SW 1271 (cell line): ENCODE results near the gene TTC28.

Experiments
- DNase-seq, 2 experiments: peaks; one replicate each; lab custom pipeline; 2025; lab: John Stamatoyannopoulos, UW

The TTC28 gene

DNA sequence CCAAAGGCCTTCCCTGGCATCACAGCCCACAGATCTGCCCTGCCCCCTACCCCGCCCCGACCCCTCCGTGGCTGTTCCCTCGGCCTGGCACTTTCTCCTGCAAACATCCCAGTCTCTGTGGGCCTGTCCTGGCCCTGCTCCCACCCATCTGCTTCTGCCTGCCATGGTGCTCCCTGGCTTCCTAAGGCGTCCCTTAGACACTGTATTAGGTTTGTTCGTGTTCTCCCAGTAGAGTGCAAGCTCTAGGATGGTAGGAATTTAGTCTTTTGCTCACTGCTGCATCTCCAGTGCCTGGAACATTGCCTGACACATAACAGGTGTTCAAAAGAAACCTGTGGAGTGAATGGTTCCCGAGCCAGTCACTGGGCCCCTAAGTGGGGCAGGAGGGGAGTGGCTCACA lies 690.9 kb downstream of the TTC28 start:
- no peak for DNase-seq

DNA sequence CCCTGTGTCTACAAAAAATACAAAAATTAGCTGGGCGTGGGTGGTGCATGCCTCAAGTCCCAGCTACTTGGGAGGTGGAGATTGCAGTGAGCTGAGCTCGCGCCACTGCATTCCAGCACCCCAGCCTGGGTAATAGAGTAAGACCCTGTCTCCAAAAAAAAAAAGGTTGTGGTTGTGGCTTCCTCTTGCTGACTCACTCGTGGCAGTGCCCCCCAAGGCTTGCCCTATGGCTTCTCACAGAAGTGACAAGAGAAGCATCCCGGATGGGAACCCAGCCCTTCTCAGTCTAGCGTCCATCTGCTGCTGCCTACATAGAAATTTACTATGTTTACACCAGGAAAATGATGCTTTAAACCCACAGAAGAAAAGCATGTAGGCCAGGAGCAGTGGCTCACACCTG lies 692.1 kb downstream of the TTC28 start:
- DNase-seq: no peak

DNA sequence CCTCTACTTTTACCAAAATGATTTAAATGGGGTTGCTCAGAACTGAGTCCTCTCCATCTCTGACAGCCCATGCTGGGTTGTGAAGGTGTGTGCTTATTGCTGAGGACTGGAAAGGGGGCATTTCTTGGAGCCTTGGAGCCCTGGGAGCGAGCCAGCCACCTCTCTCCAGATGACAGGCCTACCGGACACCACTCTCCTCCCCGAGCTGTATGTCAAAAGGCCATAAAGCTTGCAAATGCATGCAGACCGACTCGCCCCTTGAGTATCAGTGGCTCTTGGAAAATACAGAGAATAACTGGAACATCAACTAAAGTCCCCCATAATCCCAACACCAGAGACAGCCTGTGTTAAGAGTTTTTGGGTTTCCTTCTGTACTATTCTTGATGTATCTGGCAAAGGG lies 692.7 kb downstream of the TTC28 start:
- DNase-seq: no peak

DNA sequence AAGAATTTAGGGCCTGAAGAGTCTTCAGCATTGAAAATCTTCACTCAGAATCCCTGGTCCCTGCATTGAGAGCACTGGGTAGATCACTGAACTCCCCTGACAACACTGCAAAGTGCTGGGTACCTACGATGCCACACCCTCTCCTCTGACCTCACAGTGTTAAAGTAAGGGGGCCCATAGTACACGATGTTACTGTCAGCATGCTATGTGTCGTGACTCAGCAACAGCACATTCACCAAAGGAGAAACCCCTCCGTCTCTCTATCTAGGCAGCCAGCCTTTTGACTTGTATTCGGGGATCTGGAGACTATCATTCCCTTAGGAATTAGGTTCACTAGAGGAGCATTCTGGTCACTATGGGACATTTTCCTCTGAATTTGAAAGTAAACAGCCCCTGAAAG lies 693.2 kb downstream of the TTC28 start:
- DNase-seq: no peak

DNA sequence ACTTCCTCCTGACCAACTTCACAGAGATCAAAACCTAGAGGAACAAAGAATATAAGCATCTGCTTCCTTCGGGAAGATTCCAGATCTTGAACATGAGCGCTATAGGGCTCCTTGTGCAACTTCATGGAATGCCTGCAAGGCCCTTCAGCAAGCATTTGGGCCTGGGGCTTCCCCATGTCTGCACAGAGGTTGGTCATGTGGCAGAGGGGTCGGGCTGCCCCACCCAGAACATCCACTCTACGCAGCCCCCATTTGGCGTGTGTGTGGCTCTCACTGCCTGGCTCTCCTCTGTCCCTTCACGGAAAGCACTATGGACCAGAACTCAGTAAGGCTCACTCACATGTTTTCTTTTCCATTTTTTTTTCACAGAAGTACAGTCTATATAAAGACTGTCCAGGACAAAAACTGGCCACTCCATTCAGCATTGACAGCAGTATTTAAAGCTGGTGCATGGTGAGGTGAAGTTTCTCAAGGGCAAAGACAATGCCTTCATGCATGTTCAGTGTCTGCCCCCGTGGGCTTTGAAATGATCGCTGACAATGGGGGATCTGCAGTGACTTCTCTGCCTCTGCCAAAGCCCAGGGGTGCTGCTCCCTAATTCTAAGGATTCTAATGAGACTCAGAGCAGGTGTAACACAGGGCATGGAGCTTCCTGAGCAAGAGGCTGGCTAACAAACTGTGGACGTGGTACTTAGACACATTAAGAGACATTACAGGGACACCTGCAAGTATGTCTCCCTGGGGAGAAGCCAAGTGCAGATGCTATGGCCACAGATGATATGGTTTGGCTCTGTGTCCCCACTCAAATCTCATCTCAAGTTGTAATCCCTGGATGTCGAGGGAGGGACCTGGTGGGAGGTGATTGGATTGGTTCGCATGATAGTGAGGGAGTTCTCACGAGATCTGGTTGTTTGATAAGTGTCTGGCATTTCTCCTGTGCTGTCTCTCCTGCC lies 694.0 kb downstream of the TTC28 start:
- no peak for DNase-seq

DNA sequence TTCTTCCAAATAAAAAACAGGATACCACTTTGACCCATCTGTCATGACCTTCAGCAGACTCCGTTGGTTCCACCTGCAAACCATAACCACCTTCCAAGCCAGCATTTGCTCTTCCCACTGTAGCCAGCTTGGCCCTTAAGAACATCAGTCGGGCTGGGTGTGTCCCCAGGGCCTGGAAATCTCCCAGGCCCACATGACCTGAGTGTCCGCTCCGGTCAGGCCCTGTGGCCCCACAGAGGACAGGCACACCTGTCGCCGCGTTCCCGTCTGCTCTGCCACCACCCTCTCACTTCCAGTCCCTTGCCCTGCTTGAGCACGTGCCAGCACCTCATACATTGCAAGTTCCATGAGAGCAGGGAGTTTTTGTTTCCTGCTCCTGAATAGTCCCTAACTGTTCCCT lies 694.9 kb downstream of the TTC28 start:
- DNase-seq: no peak

DNA sequence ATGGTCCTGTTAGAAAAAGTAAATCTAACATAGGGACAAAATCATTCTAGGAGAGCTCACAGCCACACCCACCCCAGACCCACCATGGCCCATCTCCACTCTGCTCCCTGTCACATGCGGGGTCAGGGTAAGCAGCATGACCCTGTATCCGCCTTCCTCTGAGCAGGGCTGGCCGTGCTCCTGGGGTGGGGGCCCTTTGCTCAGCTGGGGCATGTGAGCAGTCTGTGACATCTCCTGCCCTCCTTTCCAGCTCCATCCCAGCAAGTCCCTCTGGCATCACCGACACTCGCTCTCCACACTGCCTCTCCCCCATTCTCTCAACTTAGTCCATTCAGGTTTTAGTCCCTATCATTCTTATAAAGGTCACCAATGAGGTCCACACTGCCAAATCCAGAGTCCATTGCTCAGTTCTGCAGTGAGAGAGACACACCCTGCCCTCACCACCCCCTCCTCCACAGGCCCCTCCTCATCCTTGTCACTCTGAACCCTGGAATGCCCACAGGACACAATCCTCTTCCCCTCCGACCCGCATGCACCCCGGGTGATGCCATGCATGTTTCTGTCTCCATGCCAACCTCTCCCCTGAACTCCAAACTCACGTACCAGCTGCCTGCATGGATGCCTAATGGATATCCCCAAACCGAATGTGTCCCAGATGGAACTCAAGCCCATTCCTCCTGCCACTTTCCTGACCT lies 695.5 kb downstream of the TTC28 start:
- DNase-seq: no peak

DNA sequence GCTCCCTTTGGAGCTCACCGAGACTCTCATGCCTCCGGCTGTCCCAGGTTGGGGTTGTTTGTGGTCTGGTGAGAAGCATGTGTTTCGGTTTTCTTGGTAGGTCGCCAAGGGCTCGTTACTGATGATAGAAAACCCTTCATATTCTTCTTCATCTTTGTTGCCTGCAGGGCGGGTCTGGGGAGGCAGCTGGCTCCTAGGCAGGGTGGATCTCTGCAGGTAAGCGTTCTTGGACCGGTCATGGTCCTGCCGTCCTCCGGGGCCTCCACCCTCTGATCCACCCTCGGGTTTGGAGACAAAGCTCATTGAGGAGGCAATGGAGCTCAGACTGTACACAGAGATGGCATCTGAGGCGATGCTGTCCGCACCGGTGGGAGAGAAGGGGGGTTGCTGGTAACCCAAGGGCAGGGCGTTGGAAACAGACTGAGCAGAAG lies 696.3 kb downstream of the TTC28 start:
- DNase-seq: no peak

DNA sequence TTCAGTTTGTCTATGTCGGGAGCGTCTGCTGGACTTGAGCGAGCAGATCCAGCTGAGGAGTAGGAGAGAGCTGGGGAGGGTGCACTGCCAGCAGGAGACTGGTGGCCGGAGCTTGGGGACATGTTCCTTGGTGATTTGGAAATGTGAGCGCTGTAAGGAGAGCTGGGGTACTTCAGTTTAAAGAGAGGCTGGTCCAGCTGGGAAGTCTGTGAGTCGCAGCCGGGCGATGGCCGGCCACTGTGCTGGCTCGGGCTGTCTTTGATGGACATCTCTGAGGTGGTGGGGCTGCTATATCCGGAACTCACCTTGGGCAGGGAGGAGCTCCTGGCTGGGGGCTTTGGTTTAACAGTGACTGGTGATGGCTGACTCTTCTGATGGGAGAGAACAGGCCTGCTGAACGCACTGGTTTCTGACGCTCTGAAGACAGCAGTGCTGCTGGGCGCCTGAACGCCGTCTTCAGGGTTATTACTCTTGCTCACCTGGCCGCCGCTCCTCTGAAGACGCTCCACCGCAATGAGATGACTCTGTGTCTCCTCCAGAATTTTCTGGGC lies 696.9 kb downstream of the TTC28 start:
- DNase-seq: no peak

DNA sequence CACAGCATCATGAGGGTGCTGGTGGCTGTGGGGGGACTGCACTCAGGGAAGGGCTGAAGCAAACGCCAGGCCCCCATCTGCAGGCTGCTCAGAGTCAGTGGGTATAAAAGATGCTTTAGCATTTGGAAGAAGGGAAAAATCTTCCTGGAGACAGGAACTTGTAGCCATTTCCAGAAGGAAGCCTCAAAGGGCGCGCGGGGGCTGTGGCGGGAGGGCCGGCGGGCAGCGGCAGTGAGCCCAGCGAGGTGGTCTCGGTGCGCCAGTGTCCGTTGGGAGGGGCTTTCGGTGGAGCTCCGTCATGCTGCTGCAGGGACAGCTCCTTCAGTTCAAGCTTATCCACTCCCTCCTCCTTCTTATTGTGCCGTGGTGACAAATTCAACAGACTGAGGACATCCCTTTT lies 697.5 kb downstream of the TTC28 start:
- no peak for DNase-seq

DNA sequence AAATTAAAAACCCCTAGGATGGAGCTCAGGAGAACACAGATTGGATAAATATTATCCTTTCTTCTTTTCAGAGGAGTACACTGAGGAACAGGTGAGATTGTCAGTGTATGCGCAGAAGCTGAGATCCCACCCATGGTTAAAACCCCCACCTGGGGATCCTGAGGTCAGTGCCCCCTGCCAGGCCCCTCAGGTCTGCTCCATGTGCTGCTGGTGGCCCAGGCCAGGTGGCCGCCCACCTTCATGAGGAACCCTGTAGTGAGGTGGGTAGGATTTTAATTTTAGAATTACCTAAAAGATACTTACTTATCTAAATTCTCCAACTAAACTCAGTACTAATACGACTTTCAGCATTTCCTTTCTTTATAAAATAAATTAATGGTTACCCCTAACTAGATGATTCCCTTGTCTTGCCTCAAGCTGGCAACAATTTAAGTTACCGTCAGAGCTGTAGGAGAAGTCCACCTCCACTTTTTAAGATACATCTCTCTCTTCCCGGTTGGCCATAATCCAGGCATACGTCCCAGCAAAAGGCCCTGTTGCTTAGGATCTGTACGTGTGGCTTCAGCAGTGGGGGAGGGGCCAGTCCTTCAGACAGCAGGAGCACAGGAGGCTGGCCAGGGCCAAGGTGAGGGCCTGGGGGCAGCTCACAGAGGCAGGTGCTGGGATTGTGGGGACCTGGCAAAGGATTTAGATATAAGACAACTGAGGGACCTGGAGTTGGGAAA lies 699.1 kb downstream of the TTC28 start:
- no peak for DNase-seq

DNA sequence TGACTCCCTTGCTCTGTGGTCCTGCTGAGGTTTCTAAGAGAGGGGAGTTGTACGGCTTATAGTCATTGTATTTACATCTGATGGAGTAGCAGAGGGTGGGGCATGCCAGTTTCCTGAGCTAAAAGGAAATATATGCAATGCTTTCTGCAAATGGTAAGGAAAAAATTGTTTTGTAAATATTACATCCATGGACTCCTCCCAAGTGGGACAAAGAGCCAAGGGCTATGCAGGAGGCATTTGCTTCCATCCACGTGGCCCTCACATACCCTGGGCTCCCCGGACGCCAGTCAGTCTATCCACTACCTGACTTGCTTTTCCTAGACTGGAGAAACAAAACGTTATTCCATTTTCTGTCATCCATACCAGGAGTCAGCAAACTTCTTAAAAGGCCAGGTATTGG lies 700.8 kb downstream of the TTC28 start:
- DNase-seq: no peak

DNA sequence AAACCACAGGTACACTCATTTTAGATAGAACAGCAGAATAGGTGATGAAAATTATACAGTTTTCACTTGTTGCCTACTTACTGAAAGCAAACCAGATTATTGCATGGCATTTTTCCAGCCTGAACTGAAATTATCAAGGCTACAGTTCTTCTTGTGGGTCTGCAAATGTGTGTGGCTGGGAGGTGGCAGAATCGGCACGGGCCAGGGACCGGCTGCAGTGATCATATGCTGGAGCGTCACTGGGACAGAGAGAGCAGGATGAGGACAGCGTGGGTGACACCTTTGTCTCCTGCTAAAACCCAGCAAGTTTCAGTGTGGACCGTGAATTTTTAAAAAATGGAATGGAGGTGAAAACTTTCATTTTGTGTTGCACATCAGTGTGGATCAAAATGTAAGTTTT lies 701.3 kb downstream of the TTC28 start:
- no peak for DNase-seq

DNA sequence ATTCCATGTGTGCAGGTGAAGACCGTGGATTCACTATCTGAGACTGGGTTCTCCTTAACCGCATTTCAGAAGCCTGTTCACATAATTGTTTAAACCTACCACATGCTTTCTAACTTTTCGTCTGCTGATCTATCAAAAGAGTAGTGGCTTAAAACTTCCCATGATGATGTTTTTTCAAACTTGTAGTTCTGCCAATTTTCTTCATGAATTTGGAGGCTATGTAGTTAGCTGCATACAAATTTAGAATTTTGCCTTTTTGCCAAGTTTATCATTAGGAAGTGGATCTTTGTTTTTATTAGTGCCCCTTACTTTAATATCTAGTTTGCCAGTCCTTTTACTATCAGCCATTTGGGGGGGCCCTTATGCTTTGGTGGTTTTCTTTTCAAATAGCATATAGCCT lies 703.1 kb downstream of the TTC28 start:
- DNase-seq: no peak

DNA sequence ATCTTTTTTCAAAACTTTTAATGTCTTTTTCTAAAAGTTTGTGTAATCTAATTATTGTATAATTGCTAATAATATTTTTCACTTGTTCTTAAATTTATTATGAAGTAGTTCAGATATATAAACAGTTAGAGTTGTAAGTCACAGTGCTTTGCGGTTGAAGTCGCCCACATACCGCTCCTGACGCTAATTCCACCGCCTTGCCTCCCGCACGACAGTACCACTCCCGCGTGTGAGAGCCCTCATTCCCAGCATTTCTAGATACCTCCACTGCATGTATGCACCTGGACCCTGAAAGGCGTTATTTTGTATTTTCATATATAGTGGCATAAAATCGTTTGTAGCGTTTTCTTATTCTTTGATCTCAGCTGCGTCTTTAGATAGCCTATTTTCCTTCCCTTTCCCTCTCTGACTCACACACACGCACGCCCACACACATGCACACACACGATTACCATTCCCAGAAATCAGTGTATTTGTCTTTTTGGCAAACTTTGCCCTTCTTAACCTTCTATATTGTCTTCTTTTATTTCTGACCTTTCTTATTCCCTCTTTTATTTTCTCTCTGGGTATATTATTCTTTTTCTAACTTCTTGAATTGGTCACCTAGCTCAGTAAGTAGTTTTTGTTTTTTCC lies 704.1 kb downstream of the TTC28 start:
- no peak for DNase-seq

DNA sequence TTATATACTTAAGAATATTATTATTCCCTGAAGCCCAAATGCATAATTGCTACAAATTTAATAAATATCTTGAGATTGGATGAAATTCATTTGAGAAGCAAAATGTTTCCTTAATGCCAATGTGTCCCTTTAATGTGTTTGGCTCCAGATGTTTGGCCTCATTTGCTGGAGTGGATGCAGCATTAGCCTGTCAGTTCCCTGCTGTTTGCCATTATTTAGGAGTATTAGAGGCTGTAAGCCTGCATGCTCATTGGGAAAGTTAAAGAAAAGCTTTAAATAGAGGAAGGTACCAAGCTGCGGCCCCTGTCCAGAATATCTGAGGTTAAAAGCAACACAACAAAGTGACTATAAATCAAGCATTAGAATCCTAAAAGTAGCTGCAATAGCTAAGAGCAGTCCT lies 705.8 kb downstream of the TTC28 start:
- DNase-seq: no peak

DNA sequence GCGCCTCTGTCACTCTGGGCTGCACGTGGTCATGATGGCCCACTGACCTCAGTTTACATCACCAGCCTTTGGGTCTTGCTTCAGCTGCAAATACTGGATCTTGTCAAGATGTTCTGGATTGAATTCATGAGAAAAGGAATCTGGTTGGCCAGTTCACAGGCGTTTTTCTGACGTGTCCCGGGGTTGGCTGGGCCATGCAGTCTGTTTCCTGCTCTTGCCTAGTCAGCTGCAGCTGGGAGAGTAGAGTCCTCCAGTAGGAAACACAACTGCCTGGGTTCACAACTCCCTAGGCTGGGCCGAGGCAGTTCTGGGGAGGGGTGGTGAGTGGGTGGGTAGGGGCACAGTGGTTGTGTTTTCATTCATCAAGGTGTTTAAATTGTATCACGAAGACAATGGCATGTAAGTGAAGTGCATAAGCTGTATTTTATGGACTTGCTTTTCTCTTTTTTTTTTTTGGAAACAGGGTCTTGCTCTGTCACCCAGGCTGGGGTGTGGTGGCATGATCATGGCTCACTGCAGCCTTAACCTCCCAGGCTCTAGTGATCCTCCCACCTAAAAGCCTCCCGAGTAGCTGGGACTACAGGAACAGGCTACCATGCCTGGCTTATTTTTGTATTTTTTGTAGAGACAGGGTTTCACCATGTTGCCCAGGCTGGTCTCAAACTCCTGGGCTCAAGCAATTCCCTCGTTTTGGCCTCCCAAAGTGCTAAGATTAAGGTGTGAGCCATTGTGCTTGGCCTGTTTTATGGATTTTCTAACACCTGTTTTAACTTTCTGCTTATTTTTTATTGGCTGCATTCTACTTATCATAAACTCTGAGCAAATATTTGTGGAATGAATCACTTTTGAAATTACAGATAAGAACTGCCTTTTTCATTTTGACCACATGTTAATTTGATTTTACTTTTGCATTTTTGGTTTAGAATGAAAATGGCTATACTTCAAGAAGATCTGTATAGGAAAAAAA lies 706.6 kb downstream of the TTC28 start:
- no peak for DNase-seq

DNA sequence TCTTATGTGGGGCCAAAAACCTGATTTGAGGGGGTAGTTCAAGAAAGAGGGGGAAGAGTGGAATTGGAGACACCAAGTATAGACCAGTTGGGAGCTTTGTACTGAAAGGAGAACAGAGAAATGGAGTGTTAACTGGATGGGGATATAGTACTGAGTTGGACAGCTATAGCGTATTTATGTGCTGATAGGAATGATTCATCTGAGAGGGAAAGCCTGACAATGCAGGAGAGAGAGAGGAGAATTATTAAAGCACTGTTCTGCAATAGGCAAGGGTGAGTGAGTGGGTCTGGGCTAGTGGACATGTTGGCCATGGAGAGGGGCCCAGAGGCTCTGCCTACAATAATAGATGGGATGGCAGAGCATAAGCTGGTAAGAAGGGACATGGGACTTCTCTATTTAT lies 707.7 kb downstream of the TTC28 start:
- DNase-seq: no peak

DNA sequence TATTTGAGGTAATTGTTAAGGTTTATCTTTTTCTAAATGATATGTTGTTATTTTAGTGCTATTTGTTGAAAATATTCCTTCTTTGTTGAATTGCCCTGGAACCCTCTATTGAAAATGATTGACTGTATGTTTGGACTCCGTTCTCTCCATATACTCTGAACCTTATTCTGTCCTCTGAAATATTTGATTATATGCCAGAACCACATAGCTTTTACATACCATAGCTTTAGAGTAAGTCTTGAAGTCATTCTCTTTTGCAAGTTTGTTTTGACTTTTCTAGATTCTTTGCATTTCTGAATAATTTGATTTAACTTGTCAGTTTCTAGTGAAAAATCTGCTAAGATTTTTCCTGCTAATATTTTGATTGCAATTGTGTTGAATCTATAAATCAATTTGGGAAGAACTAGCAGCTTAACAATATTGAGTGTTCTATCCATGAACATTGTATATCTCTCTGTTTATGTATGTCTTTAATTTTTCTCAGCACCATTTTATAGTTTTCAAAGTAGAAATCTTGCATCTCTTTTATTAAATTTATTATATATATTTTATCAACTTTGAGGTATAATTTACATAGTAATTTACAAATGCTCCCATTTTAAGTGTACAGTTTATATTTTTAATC lies 708.9 kb downstream of the TTC28 start:
- no peak for DNase-seq
